Upper lobe of right lung (tissue), 1 donor: ENCODE measurements around the gene PDE4B. TPM values are rescaled to one million over a fixed set of nuclear protein-coding genes. Genes with fewer than 3 reads are reported as not detected.

Experiments
- ATAC-seq: fragments of 200-7000 bp; cut with Tn5 transposase; one replicate; pipeline ENCODE4 v1.9.1; 2020; ENCODE audit warnings: mild to moderate bottlenecking, moderate library complexity
- DNase-seq: peaks from one replicate; pipeline ENCODE4 v3.0.0-alpha.2; 2020
- H3K27ac ChIP-seq: fragments of 200-600 bp; one replicate; pipeline ENCODE4 v1.8.0; 2022
- H3K27me3 ChIP-seq: fragments of 200-600 bp; one replicate; pipeline ENCODE4 v1.8.0; 2022; ENCODE audit warnings: mild to moderate bottlenecking
- H3K36me3 ChIP-seq: fragments of 200-600 bp; one replicate; pipeline ENCODE4 v1.8.0; 2022
- H3K4me1 ChIP-seq: fragments of 200-600 bp; one replicate; pipeline ENCODE4 v1.8.0; 2022
- H3K4me3 ChIP-seq: fragments of 200-600 bp; one replicate; pipeline ENCODE4 v1.8.0; 2022; ENCODE audit warnings: mild to moderate bottlenecking
- H3K9me3 ChIP-seq: fragments of 200-600 bp; one replicate; pipeline ENCODE4 v1.8.0; 2022
- intact Hi-C: fragments of 100-400 bp; cut with DNase I; formaldehyde crosslinking; loops from one replicate; pipeline ENCODE4 v1.11.0; 2022
- total RNA-seq: library from RNA; stranded (reverse); fragmentation: NEBNext Ultra II Directional; extraction: Animal tissue kit (Norgen Biotek cat#: 25700); gene quantifications from one replicate; pipeline ENCODE4 v1.2.1, GENCODE V29; 2021
- TF ChIP-seq, protein P1 (sequence below): fragments of 200-600 bp; IDR thresholded peaks from one replicate; pipeline ENCODE4 v1.8.0; 2022; ENCODE audit warnings: antibody characterized with exemption
- donor health status: DM: no; HTN: yes; CAD: no; lungs with severe emphysema.

PDE4B gene
- total RNA-seq, 1 donor from 2014 or later: 14.3 TPM

DNA sequence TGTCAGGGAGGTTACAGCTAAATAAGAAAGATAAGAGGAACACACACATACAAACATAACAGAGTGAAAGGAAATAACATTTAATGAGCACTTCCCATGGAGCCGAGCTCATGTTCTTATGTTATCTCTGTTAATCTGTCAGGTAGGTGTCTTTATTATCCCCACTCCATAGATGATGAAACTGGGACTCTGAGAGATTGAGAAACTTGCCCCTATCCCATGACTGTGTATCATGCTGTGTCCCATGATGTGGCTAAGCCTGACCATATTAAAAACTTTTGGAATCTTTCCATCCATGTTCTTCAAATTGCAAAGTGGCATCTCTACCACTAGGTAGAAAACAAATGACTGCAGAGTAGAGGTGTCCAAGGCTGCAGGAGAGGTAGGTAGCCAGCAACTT is 456.1 kb downstream of the PDE4B start:
- Histone ChIP-seq H3K9me3 (no peaks in the 10 kb centered on the region), H3K4me3 (no peak overlapping the region), H3K27ac (no peak overlapping the region), H3K36me3 (no peaks in the 10 kb centered on the region), H3K4me1 (peaks cover 4% of the 10 kb centered on the region), H3K27me3 (no peaks in the 10 kb centered on the region)
- TF ChIP-seq, protein P1, sequence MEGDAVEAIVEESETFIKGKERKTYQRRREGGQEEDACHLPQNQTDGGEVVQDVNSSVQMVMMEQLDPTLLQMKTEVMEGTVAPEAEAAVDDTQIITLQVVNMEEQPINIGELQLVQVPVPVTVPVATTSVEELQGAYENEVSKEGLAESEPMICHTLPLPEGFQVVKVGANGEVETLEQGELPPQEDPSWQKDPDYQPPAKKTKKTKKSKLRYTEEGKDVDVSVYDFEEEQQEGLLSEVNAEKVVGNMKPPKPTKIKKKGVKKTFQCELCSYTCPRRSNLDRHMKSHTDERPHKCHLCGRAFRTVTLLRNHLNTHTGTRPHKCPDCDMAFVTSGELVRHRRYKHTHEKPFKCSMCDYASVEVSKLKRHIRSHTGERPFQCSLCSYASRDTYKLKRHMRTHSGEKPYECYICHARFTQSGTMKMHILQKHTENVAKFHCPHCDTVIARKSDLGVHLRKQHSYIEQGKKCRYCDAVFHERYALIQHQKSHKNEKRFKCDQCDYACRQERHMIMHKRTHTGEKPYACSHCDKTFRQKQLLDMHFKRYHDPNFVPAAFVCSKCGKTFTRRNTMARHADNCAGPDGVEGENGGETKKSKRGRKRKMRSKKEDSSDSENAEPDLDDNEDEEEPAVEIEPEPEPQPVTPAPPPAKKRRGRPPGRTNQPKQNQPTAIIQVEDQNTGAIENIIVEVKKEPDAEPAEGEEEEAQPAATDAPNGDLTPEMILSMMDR: no peak
- DNase-seq (no peak), ATAC-seq (no peak)
- intact Hi-C loops: no loop called here

DNA sequence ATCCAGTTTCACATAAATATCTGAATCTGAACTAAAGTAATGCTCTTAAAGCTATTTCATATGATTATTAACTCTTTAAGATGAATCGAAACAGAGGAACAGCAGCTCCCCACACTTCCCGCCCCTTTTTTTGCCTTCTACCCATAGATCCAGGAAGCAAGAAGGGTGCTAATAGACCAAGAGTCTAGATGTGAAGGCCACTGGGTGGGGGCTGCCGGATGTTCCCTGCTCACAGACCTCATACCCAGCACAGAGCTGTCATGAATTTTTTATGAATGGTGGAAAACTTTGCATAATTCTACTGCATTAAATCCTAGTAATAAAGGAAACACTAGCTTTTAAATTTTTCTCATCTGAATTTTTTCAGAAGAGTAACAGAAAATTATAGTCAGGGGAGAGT is 457.4 kb downstream of the PDE4B start:
- intact Hi-C loops: loop anchor here (5.0 kb wide), 1 partner anchor 197 kb away; no protein-coding TSS in a partner anchor
- TF ChIP-seq, protein P1: no peak
- H3K4me3 ChIP-seq: no peak overlapping the region
- H3K4me1 ChIP-seq: peaks cover 5% of the 10 kb centered on the region
- no peak for ATAC-seq
- no peak for DNase-seq
- no peaks in the 10 kb centered on the region for H3K36me3 ChIP-seq
- H3K27me3 ChIP-seq: no peaks in the 10 kb centered on the region
- H3K27ac ChIP-seq: no peak overlapping the region
- no peaks in the 10 kb centered on the region for H3K9me3 ChIP-seq

DNA sequence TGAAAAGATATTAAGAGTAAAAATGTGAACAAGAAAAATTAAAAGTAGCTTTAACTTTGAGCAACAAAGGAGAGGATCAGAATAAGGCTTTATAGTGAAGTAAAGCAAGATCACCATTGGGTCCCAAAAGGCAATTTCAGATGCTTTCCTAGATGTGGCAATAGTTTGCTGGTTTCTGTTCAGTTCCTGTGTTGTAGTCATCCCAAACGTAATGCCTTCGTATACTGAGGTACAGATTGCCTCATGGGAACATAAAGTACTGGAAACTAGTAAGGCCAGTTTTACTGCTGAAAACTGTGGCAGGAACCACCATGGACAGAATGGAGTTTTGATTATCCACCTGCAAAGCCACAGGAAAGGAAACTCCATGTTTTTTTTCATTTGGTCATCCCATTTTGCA is 457.8 kb downstream of the PDE4B start:
- Histone ChIP-seq H3K36me3 (no peaks in the 10 kb centered on the region), H3K9me3 (no peaks in the 10 kb centered on the region), H3K4me1 (peaks cover 5% of the 10 kb centered on the region), H3K4me3 (no peak overlapping the region), H3K27me3 (no peaks in the 10 kb centered on the region), H3K27ac (no peak overlapping the region)
- ATAC-seq: peak; percentile 73
- DNase-seq: no peak
- intact Hi-C loops: loop anchor here (5.0 kb wide), 1 partner anchor 197 kb away; no protein-coding TSS in a partner anchor
- TF ChIP-seq, protein P1: no peak

DNA sequence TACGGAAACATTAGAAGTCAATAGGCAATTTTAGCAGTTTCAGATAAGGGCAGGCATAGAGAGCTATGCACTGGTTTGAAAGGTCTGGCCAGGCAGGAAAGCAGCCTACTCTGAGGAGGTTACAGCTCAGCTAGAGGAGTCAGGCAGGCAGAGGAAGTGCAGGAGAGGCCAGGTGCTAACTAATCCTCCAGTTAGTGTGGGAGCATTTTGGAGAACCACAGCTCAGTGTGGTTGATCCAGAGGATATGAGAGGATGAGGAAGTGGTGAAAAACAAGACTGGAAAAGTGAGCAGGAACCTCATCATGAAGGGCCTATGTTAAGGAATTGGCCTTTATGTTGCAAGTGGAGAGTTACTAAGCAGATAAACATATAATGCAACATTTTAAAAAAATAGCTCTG is 458.9 kb downstream of the PDE4B start:
- H3K4me3 ChIP-seq: no peak overlapping the region
- DNase-seq: no peak
- H3K36me3 ChIP-seq: no peaks in the 10 kb centered on the region
- TF ChIP-seq, protein P1: no peak
- peaks cover 5% of the 10 kb centered on the region for H3K4me1 ChIP-seq
- no peaks in the 10 kb centered on the region for H3K27me3 ChIP-seq
- ATAC-seq: peak; percentile 76
- no peak overlapping the region for H3K27ac ChIP-seq
- intact Hi-C loops: loop anchor here (5.0 kb wide), 1 partner anchor 196 kb away; no protein-coding TSS in a partner anchor
- no peaks in the 10 kb centered on the region for H3K9me3 ChIP-seq

DNA sequence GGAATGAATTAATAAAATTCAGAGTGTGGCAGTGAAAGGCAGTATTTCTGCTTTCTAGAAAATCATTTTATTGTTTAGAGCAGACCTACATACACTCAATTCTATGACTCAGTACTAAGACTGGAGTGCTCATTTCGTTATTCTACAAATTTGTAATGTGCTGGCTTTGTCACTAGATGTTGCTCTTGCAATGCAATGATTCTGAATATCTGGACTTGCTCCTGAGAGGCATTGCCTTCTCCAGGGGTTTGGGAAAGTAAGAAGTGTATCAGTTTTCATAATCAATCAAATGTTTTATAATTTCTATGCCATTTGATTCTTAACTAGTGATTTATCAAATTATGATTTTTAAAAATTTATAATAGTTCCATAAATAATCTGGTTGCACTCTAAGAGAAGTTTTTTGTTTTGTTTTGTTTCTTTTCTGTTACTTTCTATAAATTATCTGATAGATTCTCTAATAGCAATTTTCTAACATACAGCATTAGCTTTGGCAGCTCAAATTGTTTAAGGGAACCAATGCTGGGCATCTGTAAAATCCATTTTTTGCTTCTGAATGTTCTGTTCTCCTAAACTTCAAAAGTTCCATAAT is 460.7 kb downstream of the PDE4B start:
- intact Hi-C loops: loop anchor here (5.0 kb wide), 1 partner anchor 194 kb away; no protein-coding TSS in a partner anchor

More for the DNA sequence above, 460.7 kb downstream of the PDE4B start:
- Histone ChIP-seq H3K9me3 (no peaks in the 10 kb centered on the region), H3K27me3 (no peaks in the 10 kb centered on the region), H3K27ac (no peak overlapping the region), H3K4me3 (no peak overlapping the region), H3K4me1 (peaks cover 5% of the 10 kb centered on the region), H3K36me3 (no peaks in the 10 kb centered on the region)
- DNase-seq (no peak), ATAC-seq (peak; percentile 90)
- TF ChIP-seq, protein P1: peak; percentile 82
